ENCODE results near the gene GNL2. TPM values are rescaled to one million over a fixed set of nuclear protein-coding genes. Genes with fewer than 3 reads are reported as not detected.

GNL2 gene
- total and polyA plus RNA-seq, 7 donors, result 29.6 to 104 (median 51.4) TPM

- no peak for TF ChIP-seq CTCF (IDR thresholded peaks at IDR 0.05)
- H3K9me3 ChIP-seq, result no peaks in the 10 kb centered on the region
- DNase-seq (no peak), ATAC-seq (no peak)
- H3K27ac ChIP-seq, result no peak overlapping the region
- 86 to 90% (median 88%) methylated on average over 7 of the region's 7 CpGs for WGBS, 3 donors
- intact Hi-C loops (cut with DNase I), result no loop called here
- H3K27me3 ChIP-seq (ENCODE audit: insufficient read depth in 3 of 3, low read length in 2 of 3), result no peaks in the 10 kb centered on the region
- H3K4me1 ChIP-seq, result peaks cover 5% of the 10 kb centered on the region
- H3K4me3 ChIP-seq, result no peak overlapping the region
- H3K36me3 ChIP-seq (ENCODE audit: insufficient read depth in 1 of 2, low read depth in 1 of 2), result peaks cover 0 to 12% of the 10 kb centered on the region in 2 donors
Measured at GRCh38 chr1:37559080-37559479, 36.7 kb downstream of the GNL2 start.

- no peak overlapping the region for H3K27ac ChIP-seq
- no peak for TF ChIP-seq CTCF (IDR thresholded peaks at IDR 0.05)
- H3K4me3 ChIP-seq, result no peak overlapping the region
- intact Hi-C loops (cut with DNase I), result no loop called here
- 55 to 74% (median 67%) methylated on average over 1 of the region's 1 CpG for WGBS, 3 donors
- H3K36me3 ChIP-seq (ENCODE audit: insufficient read depth in 1 of 2, low read depth in 1 of 2), result peaks cover 0 to 7% of the 10 kb centered on the region in 2 donors
- no peaks in the 10 kb centered on the region for H3K9me3 ChIP-seq
- no peak for ATAC-seq
- no peak for DNase-seq
- peaks cover 5% of the 10 kb centered on the region for H3K4me1 ChIP-seq
- H3K27me3 ChIP-seq (ENCODE audit: insufficient read depth in 3 of 3, low read length in 2 of 3), result no peaks in the 10 kb centered on the region
Measured at GRCh38 chr1:37558411-37558810, 37.3 kb downstream of the GNL2 start.

GRCh38 chr1:37557402-37557801 is 38.3 kb downstream of the GNL2 start:
- ATAC-seq, result no peak
- Histone ChIP-seq H3K9me3 (no peaks in the 10 kb centered on the region), H3K27ac (no peak overlapping the region), H3K27me3 (ENCODE audit: insufficient read depth in 3 of 3, low read length in 2 of 3) (no peaks in the 10 kb centered on the region), H3K36me3 (ENCODE audit: insufficient read depth in 1 of 2, low read depth in 1 of 2) (peaks cover 3 to 11% of the 10 kb centered on the region in 2 donors), H3K4me1 (peaks cover 15% of the 10 kb centered on the region), H3K4me3 (peak overlapping the region; percentile 49)
- intact Hi-C loops (cut with DNase I), result no loop called here
- no peak for TF ChIP-seq CTCF (IDR thresholded peaks at IDR 0.05)
- 85 to 97% (median 92%) methylated on average over 3 of the region's 3 CpGs for WGBS, 3 donors
- DNase-seq, result no peak

GRCh38 chr1:37556712-37557196 is 39.0 kb downstream of the GNL2 start, which contains the start of gene DNALI1:
DNALI1 (plus strand) TSS chr1:37556940; CDS start chr1:37556995, 55 bp downstream.
- Histone ChIP-seq H3K4me1 (peaks cover 20% of the 10 kb centered on the region), H3K9me3 (no peaks in the 10 kb centered on the region), H3K27me3 (ENCODE audit: insufficient read depth in 3 of 3, low read length in 2 of 3) (no peaks in the 10 kb centered on the region), H3K4me3 (peak within 1 kb of the TSS; percentile 49), H3K36me3 (ENCODE audit: insufficient read depth in 1 of 2, low read depth in 1 of 2) (peaks cover 4 to 12% of the 10 kb centered on the region in 2 donors), H3K27ac (peak within 1 kb of the TSS; percentile 0)
- ATAC-seq, result peak; percentile 67 to 86 (median 82)
- WGBS, 3 donors, result 5 to 6% (median 6%) methylated on average over 31 of the region's 31 CpGs
- peak; percentile 83 to 92 for DNase-seq
- intact Hi-C loops (cut with DNase I), result no loop called here
- no peak for TF ChIP-seq CTCF (IDR thresholded peaks at IDR 0.05)
